Parathyroid adenoma (tissue), 2 donors: ENCODE results near the gene FAM72D.
"Not testable (repeated sequence)": the region's sequence is repeated elsewhere in the genome, so short reads cannot be mapped to it uniquely, and the experiment has no call there.

Experiments used
- H2AFZ ChIP-seq: fragments of 300-600 bp; sonication (generic); one replicate; pipeline ENCODE4 v1.7.0; 2017; ENCODE audit warnings: antibody characterized with exemption, mild to moderate bottlenecking
- H3K27ac ChIP-seq: fragments of 300-600 bp; sonication (generic); one replicate; pipeline ENCODE4 v1.7.0; 2017
- H3K27me3 ChIP-seq: fragments of 300-600 bp; sonication (generic); one replicate; pipeline ENCODE4 v1.7.0; 2017; ENCODE audit warnings: low read length; ENCODE audit not compliant: control insufficient read depth, insufficient read depth
- H3K36me3 ChIP-seq: fragments of 300-600 bp; sonication (generic); one replicate; pipeline ENCODE4 v1.7.0; 2017; ENCODE audit warnings: low read length; ENCODE audit not compliant: control insufficient read depth, insufficient read depth
- H3K4me1 ChIP-seq: fragments of 300-600 bp; sonication (generic); one replicate; pipeline ENCODE4 v1.7.0; 2017; ENCODE audit warnings: control low read depth
- H3K4me2 ChIP-seq: fragments of 300-600 bp; sonication (generic); one replicate; pipeline ENCODE4 v1.7.0; 2017; ENCODE audit warnings: low read length
- H3K4me3 ChIP-seq: fragments of 300-600 bp; sonication (generic); one replicate; pipeline ENCODE4 v1.7.0; 2017; ENCODE audit warnings: low read depth, low read length
- H3K79me2 ChIP-seq: fragments of 300-600 bp; sonication (generic); one replicate; pipeline ENCODE4 v1.7.0; 2017; ENCODE audit warnings: control low read depth
- H3K9ac ChIP-seq: fragments of 300-600 bp; sonication (generic); one replicate; pipeline ENCODE4 v1.7.0; 2017; ENCODE audit warnings: mild to moderate bottlenecking
- H3K9me3 ChIP-seq: fragments of 300-600 bp; sonication (generic); one replicate; pipeline ENCODE4 v1.7.0; 2017; ENCODE audit warnings: low read length; ENCODE audit not compliant: control insufficient read depth
- donor health status: primary hyperparathyroidism.

FAM72D gene

DNA sequence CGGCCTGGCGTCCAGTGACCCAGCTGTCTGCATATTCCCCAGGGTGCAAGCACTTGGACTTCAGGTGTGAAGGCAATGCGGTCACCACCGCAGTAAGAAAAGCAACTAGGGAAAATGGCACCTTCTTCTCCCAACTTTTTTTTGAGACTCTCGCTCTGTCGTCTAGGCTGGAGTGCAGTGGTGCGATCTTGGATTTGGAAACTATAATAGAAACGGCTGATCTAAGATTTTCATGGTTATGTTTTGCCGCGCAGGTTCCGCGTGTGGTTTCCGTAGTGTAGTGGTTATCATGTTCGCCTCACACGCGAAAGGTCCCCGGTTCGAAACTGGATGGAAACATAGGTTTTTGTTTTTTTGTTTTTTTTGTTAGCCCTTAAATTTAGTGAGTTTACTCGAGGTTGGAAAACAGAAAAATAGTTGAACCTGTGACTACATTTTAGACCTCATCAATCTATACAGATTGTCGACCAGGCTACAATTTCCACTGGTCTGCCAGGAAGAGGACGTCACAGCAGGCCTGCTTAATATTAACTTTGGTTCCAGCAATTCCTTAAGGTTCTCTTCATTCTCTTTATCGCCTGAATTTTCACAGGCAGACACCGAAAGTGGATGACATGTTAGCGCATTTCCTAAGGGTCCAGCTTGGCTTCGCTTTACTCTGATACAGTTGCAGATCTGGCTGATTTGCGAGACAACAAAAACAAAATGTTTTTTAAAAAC lies 61.3 kb downstream of the FAM72D start:
- not testable (repeated sequence) for H3K27ac ChIP-seq, H3K79me2 ChIP-seq, H2AFZ ChIP-seq, H3K9ac ChIP-seq, H3K36me3 ChIP-seq, H3K27me3 ChIP-seq, H3K9me3 ChIP-seq, H3K4me1 ChIP-seq, H3K4me2 ChIP-seq, H3K4me3 ChIP-seq

- H3K79me2 ChIP-seq, H3K9ac ChIP-seq, H3K27ac ChIP-seq, H3K36me3 ChIP-seq, H3K27me3 ChIP-seq, H3K4me2 ChIP-seq, H3K4me3 ChIP-seq, H3K9me3 ChIP-seq, H3K4me1 ChIP-seq, H2AFZ ChIP-seq: not testable (repeated sequence)
These were observed 61.9 kb downstream of the FAM72D start for GRCh38 chr1:145157715-145158114.

DNA sequence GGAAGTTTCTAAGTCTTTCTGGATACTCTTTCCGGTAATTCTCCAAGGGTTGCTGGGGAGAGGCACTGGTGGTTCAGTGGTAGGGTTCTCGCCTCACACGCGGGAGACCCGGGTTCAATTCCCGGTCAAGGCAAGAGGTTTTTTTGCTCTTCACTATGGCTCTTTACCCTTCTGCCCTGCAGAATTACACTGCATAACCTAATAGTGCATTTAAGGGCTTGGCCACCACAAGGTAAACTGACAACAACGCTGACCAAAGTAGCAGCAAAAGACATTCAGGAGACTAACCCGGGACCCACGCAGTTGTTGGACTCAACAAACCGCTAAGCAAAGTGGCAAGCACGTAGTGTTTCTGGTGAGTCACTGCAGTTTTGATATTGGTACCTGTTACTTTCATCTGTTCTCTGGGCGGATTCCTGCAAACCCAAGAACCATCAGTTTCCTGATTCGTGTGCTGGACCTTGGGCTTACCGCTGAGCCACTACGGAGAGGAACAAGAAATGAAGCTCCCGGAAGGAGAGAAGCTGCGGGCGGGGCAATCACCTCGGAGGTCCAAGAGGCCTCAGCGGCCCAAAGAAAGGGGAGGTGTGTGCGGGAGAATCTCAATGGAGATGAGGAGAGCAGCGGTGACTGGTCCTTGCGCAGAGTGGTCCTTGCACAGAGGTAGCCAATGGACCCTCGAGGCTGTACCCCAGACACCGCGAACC lies 65.4 kb downstream of the FAM72D start:
- not testable (repeated sequence) for H3K27me3 ChIP-seq, H3K36me3 ChIP-seq

More for the DNA sequence above, 65.4 kb downstream of the FAM72D start:
- not testable (repeated sequence) for H3K4me3 ChIP-seq, H3K4me2 ChIP-seq, H2AFZ ChIP-seq, H3K9ac ChIP-seq, H3K9me3 ChIP-seq, H3K79me2 ChIP-seq, H3K4me1 ChIP-seq, H3K27ac ChIP-seq
